ENCODE measurements around the gene MACIR.

The MACIR gene

GRCh38 chr5:103244398-103244797, 14.2 kb upstream of the MACIR start:
- DNase-seq (ENCODE audit: low read depth in 1 of 2, low spot score in 1 of 2): no peak

GRCh38 chr5:103245761-103246160, 12.8 kb upstream of the MACIR start:
- DNase-seq (ENCODE audit: low read depth in 1 of 2, low spot score in 1 of 2): no peak

GRCh38 chr5:103247118-103247517, 11.4 kb upstream of the MACIR start:
- DNase-seq (ENCODE audit: low read depth in 1 of 2, low spot score in 1 of 2): no peak

GRCh38 chr5:103249068-103249467, 9.5 kb upstream of the MACIR start:
- DNase-seq (ENCODE audit: low read depth in 1 of 2, low spot score in 1 of 2): no peak

- DNase-seq (ENCODE audit: low read depth in 1 of 2, low spot score in 1 of 2): no peak
Observed at GRCh38 chr5:103254921-103255320, 3.6 kb upstream of the MACIR start.

GRCh38 chr5:103255691-103256090, 2.9 kb upstream of the MACIR start:
- no peak for DNase-seq (ENCODE audit: low read depth in 1 of 2, low spot score in 1 of 2)

GRCh38 chr5:103256178-103256577, 2.4 kb upstream of the MACIR start:
- no peak for DNase-seq (ENCODE audit: low read depth in 1 of 2, low spot score in 1 of 2)

- peak; percentile 25 to 43 for DNase-seq (ENCODE audit: low read depth in 1 of 2, low spot score in 1 of 2)
Observed at GRCh38 chr5:103258957-103259704, 568 bp downstream of the MACIR start.

- peak in 1 of 2 donors; percentile 5 for DNase-seq (ENCODE audit: low read depth in 1 of 2, low spot score in 1 of 2)
Observed at GRCh38 chr5:103259705-103260355, 1.3 kb downstream of the MACIR start.

- no peak for DNase-seq (ENCODE audit: low read depth in 1 of 2, low spot score in 1 of 2)
Observed at GRCh38 chr5:103260951-103261350, 2.4 kb downstream of the MACIR start.

GRCh38 chr5:103262422-103262871, 3.9 kb downstream of the MACIR start:
- DNase-seq (ENCODE audit: low read depth in 1 of 2, low spot score in 1 of 2): no peak

- no peak for DNase-seq (ENCODE audit: low read depth in 1 of 2, low spot score in 1 of 2)
Observed at GRCh38 chr5:103263054-103263453, 4.5 kb downstream of the MACIR start.

GRCh38 chr5:103264508-103264907, 5.9 kb downstream of the MACIR start:
- DNase-seq (ENCODE audit: low read depth in 1 of 2, low spot score in 1 of 2): no peak

- no peak for DNase-seq (ENCODE audit: low read depth in 1 of 2, low spot score in 1 of 2)
Observed at GRCh38 chr5:103270581-103270980, 12.0 kb downstream of the MACIR start.

- DNase-seq (ENCODE audit: low read depth in 1 of 2, low spot score in 1 of 2): no peak
Observed at GRCh38 chr5:103271570-103272289, 13.2 kb downstream of the MACIR start.

GRCh38 chr5:103272377-103272776, 13.8 kb downstream of the MACIR start:
- DNase-seq (ENCODE audit: low read depth in 1 of 2, low spot score in 1 of 2): no peak

GRCh38 chr5:103273952-103274351, 15.4 kb downstream of the MACIR start:
- DNase-seq (ENCODE audit: low read depth in 1 of 2, low spot score in 1 of 2): no peak

- DNase-seq (ENCODE audit: low read depth in 1 of 2, low spot score in 1 of 2): no peak
Observed at GRCh38 chr5:103275851-103276250, 17.3 kb downstream of the MACIR start.

GRCh38 chr5:103280967-103281366, 22.4 kb downstream of the MACIR start:
- DNase-seq (ENCODE audit: low read depth in 1 of 2, low spot score in 1 of 2): no peak

GRCh38 chr5:103283120-103283519, 24.6 kb downstream of the MACIR start:
- no peak for DNase-seq (ENCODE audit: low read depth in 1 of 2, low spot score in 1 of 2)

- DNase-seq (ENCODE audit: low read depth in 1 of 2, low spot score in 1 of 2): no peak
Observed at GRCh38 chr5:103283869-103284268, 25.3 kb downstream of the MACIR start.

- DNase-seq (ENCODE audit: low read depth in 1 of 2, low spot score in 1 of 2): no peak
Observed at GRCh38 chr5:103286622-103287021, 28.1 kb downstream of the MACIR start.
